ENCODE data around the gene NSA2.
"Not testable (repeated sequence)": the region's sequence is repeated elsewhere in the genome, so short reads cannot be mapped to it uniquely, and the experiment has no call there.

NSA2 gene

GRCh38 chr5:74766849-74767578, at the start of gene NSA2, which contains the start of gene GFM2:
NSA2 (plus strand) TSS chr5:74767249; CDS start chr5:74767361, 112 bp downstream.
GFM2 (minus strand) TSS chr5:74767117; CDS start chr5:74763742, 3,375 bp downstream.
- DNase-seq: peak; percentile 92

GRCh38 chr5:74717596-74717995, 49.5 kb upstream of the NSA2 start:
- DNase-seq: no peak

GRCh38 chr5:74722271-74722670, 44.8 kb upstream of the NSA2 start:
- DNase-seq: no peak

GRCh38 chr5:74725331-74725730, 41.7 kb upstream of the NSA2 start:
- DNase-seq: no peak

GRCh38 chr5:74736759-74737158, 30.3 kb upstream of the NSA2 start:
- no peak for DNase-seq

GRCh38 chr5:74738406-74738805, 28.6 kb upstream of the NSA2 start:
- no peak for DNase-seq

GRCh38 chr5:74748742-74749141, 18.3 kb upstream of the NSA2 start:
- not testable (repeated sequence) for DNase-seq

GRCh38 chr5:74761241-74761640, 5.8 kb upstream of the NSA2 start:
- DNase-seq: no peak

GRCh38 chr5:74762599-74762998, 4.5 kb upstream of the NSA2 start:
- DNase-seq: no peak

- no peak for DNase-seq
Observed at GRCh38 chr5:74763504-74763903, 3.5 kb upstream of the NSA2 start.

GRCh38 chr5:74765201-74765600, 1.8 kb upstream of the NSA2 start:
- DNase-seq: no peak

GRCh38 chr5:74765929-74766328, 1.1 kb upstream of the NSA2 start:
- DNase-seq: no peak

GRCh38 chr5:74766418-74766848, 616 bp upstream of the NSA2 start:
- DNase-seq: peak; percentile 21

- DNase-seq: peak; percentile 15
Observed at GRCh38 chr5:74767579-74767913, 497 bp downstream of the NSA2 start.

GRCh38 chr5:74772359-74772758, 5.3 kb downstream of the NSA2 start:
- DNase-seq: no peak

GRCh38 chr5:74778609-74779008, 11.6 kb downstream of the NSA2 start:
- no peak for DNase-seq

- DNase-seq: no peak
Observed at GRCh38 chr5:74786851-74787250, 19.8 kb downstream of the NSA2 start.

GRCh38 chr5:74787424-74787823, 20.4 kb downstream of the NSA2 start:
- DNase-seq: no peak

GRCh38 chr5:74791669-74792068, 24.6 kb downstream of the NSA2 start:
- DNase-seq: not testable (repeated sequence)

GRCh38 chr5:74798977-74799911, 32.2 kb downstream of the NSA2 start:
- DNase-seq: no peak

- no peak for DNase-seq
Observed at GRCh38 chr5:74801197-74801596, 34.1 kb downstream of the NSA2 start.

- DNase-seq: no peak
Observed at GRCh38 chr5:74801941-74802340, 34.9 kb downstream of the NSA2 start.

- DNase-seq: no peak
Observed at GRCh38 chr5:74810915-74811314, 43.9 kb downstream of the NSA2 start.

GRCh38 chr5:74816875-74817274, 49.8 kb downstream of the NSA2 start:
- no peak for DNase-seq
